GM18505 (cell line): Measurements from ENCODE around the gene P2RX1.
"Not testable (repeated sequence)": the region's sequence is repeated elsewhere in the genome, so short reads cannot be mapped to it uniquely, and the experiment has no call there.

ENCODE experiments used
- ATAC-seq: cut with Tn5 transposase; IDR thresholded peaks from one replicate; pipeline ENCODE4 v1.9.1; 2021; ENCODE audit not compliant: unreplicated experiment
- POLR2A ChIP-seq: IDR thresholded peaks from 4 replicates; pipeline ENCODE4 v1.6.1; 2011; ENCODE audit warnings: borderline replicate concordance; ENCODE audit not compliant: insufficient read depth, insufficient read length; ENCODE audit errors: extremely low read depth

The P2RX1 gene

DNA sequence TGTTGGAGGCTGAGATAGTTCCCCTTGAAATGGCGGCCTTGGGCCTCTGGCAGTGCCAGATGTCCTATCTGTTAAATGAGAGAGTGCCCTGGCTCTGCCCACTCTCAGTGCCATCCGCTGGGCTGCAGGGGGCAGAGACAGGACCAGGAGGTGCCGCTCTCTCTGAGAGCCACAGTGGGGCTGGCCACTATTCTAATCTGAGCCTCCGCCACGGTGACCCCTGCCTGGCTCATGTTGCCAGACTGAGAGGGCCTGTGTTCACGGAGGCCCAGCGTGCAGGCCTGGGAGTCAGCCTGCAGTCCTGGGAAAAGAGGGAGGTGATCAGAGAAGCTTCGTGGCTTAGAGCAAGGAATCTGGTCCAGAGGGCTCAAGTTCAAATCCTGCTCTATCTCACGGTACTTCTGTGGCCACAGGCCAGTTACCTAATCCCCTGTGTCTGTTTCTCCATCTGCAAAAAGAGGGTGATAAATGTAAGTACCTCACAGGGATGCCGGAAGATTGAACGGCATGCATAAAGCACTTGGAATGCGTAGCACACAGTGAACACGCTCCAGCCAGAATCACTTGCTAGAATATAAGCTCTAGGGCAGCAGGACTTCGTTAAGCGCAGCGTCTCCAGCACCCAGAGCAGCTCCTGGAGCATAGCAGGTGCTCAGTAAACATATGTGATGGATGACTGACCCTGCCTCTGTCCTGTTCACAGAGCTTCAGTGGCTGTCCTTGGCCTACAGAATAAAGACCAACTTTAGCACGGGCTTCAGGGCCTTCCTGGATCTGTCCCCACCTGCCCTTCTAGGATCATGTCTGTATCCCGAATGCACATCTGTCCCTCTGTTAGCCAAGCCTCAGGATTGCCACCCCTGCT is 41.7 kb upstream of the P2RX1 start:
- ATAC-seq: no peak
- no peak for TF ChIP-seq POLR2A

DNA sequence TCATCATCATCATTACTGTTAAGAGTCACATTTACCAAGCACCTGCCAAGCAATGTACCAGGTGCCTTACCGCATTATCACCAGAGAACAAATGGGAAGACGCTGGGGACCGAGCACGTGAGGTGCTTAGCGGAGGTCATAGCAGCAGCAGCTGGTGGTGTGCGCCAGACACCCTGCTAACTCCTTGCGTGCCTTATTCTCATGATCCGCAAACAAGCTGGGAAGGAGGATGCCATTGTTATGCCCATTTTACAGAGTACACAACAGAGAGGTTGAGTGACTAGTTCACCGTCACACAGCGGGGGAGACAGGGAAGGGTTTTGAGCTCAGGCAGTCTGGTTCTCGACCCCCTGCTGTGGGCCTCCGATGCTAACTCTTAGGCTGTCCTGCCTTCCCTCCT is 40.7 kb upstream of the P2RX1 start:
- no peak for TF ChIP-seq POLR2A
- ATAC-seq: no peak

DNA sequence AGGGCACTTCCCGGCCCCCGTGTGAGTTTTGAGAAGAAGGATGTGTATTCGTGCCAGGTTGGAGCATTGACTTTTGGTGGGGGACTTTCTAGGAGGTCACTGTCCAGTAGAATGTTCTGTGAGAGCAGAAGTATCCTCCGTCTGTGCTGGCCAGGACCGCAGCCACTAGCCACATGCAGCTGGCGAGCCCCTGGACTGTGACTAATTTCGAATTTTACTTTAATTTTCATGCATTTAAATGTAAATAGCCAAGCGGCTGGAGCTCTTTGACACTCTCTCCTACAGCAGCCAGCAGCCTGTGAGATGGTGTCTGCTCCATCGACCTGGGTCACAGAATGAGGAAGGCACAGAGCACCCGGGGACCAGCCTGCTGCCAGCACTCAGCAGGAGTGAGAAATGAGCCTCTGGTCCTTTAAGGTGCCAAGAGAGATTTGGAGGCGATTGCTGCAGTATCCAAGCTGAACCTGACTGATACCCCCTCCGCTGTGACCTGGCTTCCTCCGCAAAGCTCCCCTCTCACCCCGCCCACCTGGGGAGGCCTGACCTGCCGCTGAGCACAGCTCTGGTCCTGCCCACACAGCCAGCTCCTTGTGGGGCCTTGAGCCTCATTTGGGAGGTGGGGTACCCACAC is 40.2 kb upstream of the P2RX1 start:
- ATAC-seq: no peak
- TF ChIP-seq POLR2A: no peak

DNA sequence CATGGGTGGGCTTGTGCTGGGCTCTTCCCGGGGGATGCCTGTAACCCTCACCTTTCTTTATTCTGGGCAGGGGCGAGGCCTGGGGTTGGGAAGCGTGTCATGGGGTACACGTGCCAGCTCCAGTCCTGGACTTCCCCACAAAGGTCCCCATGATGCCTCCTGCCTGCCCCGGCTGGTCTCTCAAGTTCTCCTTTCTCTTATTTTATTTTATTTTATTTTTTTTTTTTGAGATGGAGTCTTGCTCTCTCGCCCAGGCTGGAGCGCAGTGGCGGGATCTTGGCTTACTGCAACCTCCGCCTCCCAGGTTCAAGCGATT is 39.4 kb upstream of the P2RX1 start:
- no peak for ATAC-seq

DNA sequence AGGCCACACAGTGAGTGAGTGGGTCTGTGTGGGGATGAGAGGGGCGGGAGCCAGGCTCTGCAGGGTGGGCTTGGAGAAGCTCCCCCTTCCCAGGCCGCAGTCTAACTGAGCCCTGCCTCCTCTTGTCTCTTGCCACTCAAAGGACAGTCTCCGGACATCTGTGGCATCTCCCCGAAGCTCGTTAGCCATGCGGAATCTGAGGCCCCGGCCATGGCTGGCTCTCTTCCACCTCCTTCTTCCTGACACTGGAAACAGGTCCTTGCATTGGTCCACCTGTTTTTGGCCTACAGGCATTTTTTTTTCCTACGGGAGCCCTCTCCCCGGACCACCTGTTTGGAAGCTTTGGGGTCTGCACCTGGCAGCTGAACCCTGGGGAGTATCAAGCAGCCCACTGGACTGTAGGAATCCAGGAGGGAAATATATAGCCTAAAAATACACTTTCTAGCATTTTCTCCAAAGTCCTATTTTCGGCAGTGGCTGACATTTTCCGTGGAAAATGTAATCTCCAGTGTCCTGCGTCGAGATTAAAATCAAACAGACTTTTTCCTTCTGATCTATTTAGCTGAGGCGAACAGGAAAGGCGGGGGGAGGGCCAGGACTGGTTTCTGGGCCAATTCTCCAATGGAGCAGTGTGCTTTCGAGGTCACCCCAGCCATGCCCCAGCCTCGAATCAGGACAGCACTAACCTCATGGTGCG is 38.9 kb upstream of the P2RX1 start:
- no peak for TF ChIP-seq POLR2A
- no peak for ATAC-seq

More for the DNA sequence above, 39.4 kb upstream of the P2RX1 start:
- TF ChIP-seq POLR2A: no peak

DNA sequence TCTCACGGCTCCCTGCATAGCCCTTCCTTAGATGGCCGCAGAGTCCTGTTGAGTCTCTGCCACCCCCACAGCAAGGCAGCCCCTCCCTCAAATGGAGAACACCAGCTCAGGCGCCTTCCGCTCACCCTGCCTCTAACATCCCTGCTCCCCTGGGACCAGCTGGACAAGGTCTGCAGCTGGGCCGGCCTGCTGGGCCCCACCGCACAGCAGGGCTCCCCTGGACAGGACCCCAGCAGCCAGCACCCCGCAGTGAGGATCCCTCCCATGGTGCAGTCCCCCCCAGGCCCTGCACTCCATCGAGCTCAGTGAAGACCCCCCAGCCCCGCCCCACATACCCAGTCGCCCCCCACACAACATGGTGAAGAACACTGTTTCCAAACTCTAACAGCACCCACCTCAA is 37.8 kb upstream of the P2RX1 start:
- TF ChIP-seq POLR2A: no peak
- no peak for ATAC-seq

DNA sequence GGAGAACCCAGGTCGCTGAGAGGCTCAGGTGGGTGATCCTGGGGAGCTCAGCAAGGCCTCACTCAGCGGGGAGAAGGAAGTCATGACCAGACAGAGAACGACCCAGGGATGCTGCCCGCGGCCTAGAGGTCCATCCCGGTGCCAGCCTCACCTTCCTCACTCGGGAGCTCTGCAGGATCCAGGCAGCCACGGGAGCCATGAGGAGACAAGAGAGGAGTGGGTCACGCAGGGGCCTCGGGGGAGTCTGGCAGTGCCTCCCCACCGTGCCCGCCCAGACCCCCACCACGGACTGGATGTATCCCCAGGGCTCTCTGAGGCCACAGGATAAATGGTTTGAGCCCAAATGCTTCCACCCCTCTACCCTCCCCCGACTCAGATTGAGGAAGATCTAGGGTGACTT is 37.3 kb upstream of the P2RX1 start:
- no peak for TF ChIP-seq POLR2A
- no peak for ATAC-seq

DNA sequence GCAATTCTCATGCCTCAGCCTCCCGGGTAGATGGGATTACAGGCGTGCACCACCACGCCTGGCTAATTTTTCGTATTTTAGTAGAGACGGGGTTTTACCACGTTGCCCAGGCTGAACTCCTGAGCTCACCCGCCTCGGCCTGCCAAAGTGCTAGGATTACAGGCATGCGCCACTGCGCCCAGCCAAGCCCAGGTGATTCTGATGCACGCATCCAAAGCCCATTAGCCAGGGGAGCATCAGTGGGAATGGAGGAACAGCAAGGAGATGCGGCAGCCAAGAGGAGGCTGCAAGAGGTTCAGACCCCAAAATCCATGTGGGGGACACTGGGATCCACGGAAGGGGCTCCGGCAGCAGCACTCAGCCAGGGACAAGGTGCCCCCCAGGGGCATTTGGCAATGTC is 35.9 kb upstream of the P2RX1 start:
- ATAC-seq: no peak
- TF ChIP-seq POLR2A: no peak

DNA sequence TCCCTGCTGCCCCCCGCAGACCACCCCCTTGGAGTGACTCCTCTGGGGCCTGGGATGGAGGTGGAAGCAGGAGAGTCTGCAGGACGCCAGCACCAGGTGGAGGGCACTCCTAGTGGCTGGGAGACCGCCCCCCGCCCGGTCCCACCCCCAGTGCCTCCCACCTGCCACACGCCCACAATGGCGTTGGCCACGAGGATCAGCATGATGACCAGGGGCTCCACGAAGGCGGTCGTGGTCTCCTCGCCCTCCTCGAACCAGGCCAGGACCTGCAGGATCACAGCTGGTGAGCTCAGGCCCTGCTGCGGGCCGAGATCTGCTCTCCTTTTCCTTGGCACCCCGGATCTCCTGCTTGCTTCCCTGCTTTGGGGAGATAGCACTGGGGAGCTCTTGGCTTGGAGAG is 35.2 kb upstream of the P2RX1 start:
- TF ChIP-seq POLR2A: no peak
- ATAC-seq: no peak

DNA sequence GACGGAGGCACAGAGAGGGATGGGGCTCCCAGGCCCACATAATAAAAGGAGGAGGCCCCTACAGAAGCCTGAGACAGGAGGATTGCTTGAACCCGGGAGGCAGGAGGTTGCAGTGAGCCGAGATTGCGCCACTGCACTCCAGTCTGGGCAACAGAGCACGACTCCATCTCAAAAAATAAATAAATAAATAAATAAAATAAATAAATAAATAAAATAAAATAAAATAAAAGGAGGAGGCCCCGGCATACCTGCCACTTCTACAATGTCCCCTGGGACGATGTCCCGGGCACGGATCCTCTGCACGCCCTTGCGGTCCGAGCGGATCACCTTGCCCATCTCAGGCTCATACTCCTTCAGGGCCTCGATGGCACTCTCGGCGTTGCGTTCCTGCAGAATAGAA is 34.7 kb upstream of the P2RX1 start:
- ATAC-seq: no peak
- no peak for TF ChIP-seq POLR2A

DNA sequence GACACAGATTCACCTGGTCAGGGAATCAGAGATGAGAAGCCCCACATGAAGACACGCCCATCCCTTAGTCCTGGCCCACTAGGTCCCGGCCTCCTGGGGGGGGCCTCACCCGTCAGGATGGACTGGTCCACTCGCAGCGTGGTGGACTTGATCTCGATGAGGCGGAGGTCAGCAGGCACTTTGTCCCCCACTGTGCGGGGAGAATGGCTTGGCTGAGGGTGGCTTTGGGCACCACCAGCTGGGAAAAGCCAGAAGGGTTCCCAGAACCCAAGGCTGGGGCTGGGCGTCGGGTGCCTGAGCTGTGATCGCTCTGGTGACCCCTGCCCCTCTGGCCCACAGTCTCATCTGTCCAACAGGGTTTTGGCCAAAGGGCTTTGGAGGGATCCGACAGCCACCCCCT is 34.3 kb upstream of the P2RX1 start:
- TF ChIP-seq POLR2A: no peak
- ATAC-seq: no peak

DNA sequence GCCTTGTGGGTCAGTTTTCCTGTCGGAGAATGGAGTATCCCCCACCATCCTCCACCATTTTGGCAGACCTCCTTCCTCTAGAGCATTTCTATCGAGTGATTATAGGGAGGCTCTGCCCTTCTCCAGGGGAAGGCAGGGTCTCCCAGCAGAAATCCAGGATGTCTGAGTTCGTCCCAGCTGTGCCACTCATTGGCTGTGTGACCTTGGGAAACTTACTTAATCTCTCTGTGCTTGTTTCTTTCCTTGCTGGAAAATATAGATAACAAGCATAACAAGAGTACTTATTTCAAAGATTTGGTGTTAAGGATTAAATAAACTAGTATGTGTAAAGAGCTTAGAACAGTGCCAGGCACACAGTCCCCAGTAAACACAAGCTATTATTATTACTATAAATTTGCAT is 33.2 kb upstream of the P2RX1 start:
- no peak for TF ChIP-seq POLR2A
- ATAC-seq: no peak

DNA sequence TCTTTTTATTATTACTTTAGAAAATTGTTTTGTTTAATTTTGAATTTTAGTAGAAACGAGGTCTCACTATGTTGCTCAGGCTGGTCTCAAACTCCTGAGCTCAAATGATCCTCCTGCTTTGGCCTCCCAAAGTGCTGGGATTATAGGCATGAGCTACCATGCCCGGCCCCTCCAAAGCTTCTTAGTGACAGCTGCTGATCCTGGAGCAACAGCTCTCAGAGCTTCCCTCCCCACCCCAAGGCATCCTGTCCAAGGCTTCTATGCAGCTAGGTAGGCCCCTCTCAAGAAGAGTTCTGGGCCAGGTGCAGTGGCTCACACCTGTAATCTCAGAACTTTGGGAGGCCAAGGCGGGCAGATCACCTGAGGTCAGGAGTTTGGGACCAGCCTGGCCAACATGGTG is 32.3 kb upstream of the P2RX1 start:
- ATAC-seq: not testable (repeated sequence)

DNA sequence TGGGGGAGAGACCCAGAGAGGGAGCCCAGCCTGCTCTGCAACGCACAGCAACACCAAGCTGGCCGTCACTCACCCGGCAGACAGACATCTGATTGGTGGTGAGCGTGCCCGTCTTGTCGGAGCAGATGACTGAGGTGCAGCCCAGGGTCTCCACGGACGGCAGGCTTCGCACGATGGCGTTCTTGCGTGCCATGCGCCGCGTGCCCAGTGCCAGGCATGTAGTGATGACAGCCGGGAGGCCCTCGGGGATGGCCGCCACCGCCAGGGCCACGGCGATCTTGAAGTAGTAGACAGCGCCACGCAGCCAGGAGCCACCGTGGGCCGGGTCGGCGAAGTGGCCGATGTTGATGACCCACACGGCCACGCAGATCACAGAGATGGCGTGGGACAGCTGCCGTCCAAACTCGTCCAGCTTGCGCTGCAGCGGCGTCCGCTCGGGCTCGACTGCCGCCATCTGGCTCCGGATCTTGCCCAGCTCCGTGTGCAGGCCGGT is 31.1 kb upstream of the P2RX1 start:
- TF ChIP-seq POLR2A: no peak

DNA sequence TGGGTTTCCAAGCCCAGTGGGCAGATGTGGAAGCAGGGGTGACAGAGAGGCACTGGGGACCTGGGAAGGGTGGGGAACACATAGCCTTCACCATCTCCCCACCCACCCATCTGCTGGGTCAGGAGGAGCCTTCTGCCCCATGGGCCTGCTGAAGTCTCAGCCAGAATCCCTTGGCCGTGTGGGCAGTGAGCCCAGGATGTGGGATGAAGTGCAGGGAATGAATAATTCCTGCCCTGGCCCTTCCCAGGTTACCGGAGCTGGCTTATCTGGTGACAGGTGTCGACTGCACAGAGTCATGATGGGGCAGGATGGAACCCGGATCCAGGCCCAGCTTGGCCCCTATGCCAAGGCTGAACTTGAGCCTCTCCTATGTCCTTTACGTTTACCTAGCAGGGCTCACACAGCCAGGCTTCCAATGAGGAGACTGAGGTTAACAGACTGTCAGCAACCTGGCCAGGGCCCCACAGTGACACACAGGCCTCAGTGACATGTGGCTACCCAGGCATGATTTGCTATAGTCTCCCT is 30.5 kb upstream of the P2RX1 start:
- no peak for TF ChIP-seq POLR2A
- no peak for ATAC-seq

More for the DNA sequence above, 31.1 kb upstream of the P2RX1 start:
- ATAC-seq: no peak
